Esophagus muscularis mucosa (tissue), 4 donors: ENCODE measurements around the gene BRCA2. TPM values are rescaled to one million over a fixed set of nuclear protein-coding genes. Genes with fewer than 3 reads are reported as not detected.
"Not testable (repeated sequence)": the region's sequence is repeated elsewhere in the genome, so short reads cannot be mapped to it uniquely, and the experiment has no call there.

Source experiments
- DNase-seq: peaks from one replicate; pipeline ENCODE4 v3.0.0-alpha.2; 2017; ENCODE audit errors: extremely low spot score
- H3K27ac ChIP-seq, 4 donors: fragments of 200-600 bp; sonication (generic); replicated peaks in 1 of 4; 1 replicate in 3 of 4; 2 replicates in 1 of 4; pipeline ENCODE4 v1.5.1; 2016 to 2019; ENCODE audit warnings: mild to moderate bottlenecking in 1 of 4
- H3K27me3 ChIP-seq, 4 donors: fragments of 200-600 bp; sonication (generic); one replicate each; pipeline versions ENCODE4 v1.5.1 to v1.6.0; 2016 to 2019
- H3K36me3 ChIP-seq, 4 donors: fragments of 200-600 bp; sonication (generic); one replicate each; pipeline ENCODE4 v1.5.1; 2016 to 2019
- H3K4me1 ChIP-seq, 4 donors: fragments of 200-600 bp; sonication (generic); one replicate each; pipeline ENCODE4 v1.5.1; 2016 to 2019
- H3K4me3 ChIP-seq, 4 donors: fragments of 200-600 bp; sonication (generic); 1 replicate in 2 of 4; 2 replicates in 2 of 4; pipeline ENCODE4 v1.5.1; 2016 to 2019; ENCODE audit warnings: mild to moderate bottlenecking in 4 of 4, moderate library complexity in 1 of 4
- H3K9me3 ChIP-seq, 4 donors: fragments of 200-600 bp; sonication (generic); 1 replicate in 3 of 4; 2 replicates in 1 of 4; pipeline ENCODE4 v1.5.1; 2016 to 2019
- CTCF ChIP-seq, 3 experiments: fragments of 200-600 bp in 2 of 3; fragments of 450-650 bp in 1 of 3; sonication (generic) in 2 of 3; IDR thresholded peaks; one replicate each; pipeline ENCODE4 v1.5.1; 2017 to 2019; ENCODE audit warnings: antibody characterized with exemption in 3 of 3, mild to moderate bottlenecking in 2 of 3, moderate library complexity in 1 of 3
- EP300 ChIP-seq: sonication (generic); formaldehyde crosslinking; IDR thresholded peaks from one replicate; pipeline ENCODE4 v1.6.1; 2017; ENCODE audit warnings: antibody characterized with exemption
- POLR2A ChIP-seq: fragments of 450-650 bp; IDR thresholded peaks from one replicate; pipeline ENCODE4 v1.6.1; 2017; ENCODE audit warnings: antibody characterized with exemption, moderate library complexity, mild to moderate bottlenecking, low read depth
- POLR2AphosphoS5 ChIP-seq, 2 donors: sonication (generic); formaldehyde crosslinking; IDR thresholded peaks; one replicate each; pipeline ENCODE4 v1.6.1; 2017; ENCODE audit warnings: antibody characterized with exemption in 2 of 2
- WGBS: methylation state at CpG from one replicate; pipeline ENCODE4 v1.1.5; 2018; 5-methylcytosine and 5-hydroxymethylcytosine counted together
- intact Hi-C: fragments of 100-400 bp; cut with DNase I; formaldehyde crosslinking; loops from one replicate; pipeline ENCODE4 v1.15.1; 2023
- total RNA-seq, 4 donors: library from RNA; depleted of rRNA; stranded (reverse); fragments of >200 nt; gene quantifications; one replicate each; pipeline versions ENCODE4 v1.1.0 to v1.2.1, GENCODE V29; 2016

Gene BRCA2
- total RNA-seq, 4 donors from 2014 or later, result 0.32 to 0.83 (median 0.38) TPM

- no peaks in the 10 kb centered on the region for H3K36me3 ChIP-seq
- no peaks in the 10 kb centered on the region for H3K9me3 ChIP-seq
- 100% methylated on average over 1 of the region's 1 CpG for WGBS
- H3K27me3 ChIP-seq, result no peaks in the 10 kb centered on the region
- H3K4me3 ChIP-seq, result no peak overlapping the region
- no peak for TF ChIP-seq EP300
- TF ChIP-seq CTCF (IDR thresholded peaks at IDR 0.05), result no peak
- TF ChIP-seq POLR2A, result no peak
- no peak for TF ChIP-seq POLR2AphosphoS5 (IDR thresholded peaks at IDR 0.05)
- H3K27ac ChIP-seq, result no peak overlapping the region
- intact Hi-C loops, result no loop called here
- no peaks in the 10 kb centered on the region for H3K4me1 ChIP-seq
- DNase-seq, result no peak
Measured at GRCh38 chr13:32347651-32348050, 32.3 kb downstream of the BRCA2 start.

GRCh38 chr13:32350839-32351441 is 35.6 kb downstream of the BRCA2 start:
- DNase-seq, H3K9me3 ChIP-seq, H3K36me3 ChIP-seq, H3K4me3 ChIP-seq, H3K4me1 ChIP-seq, H3K27me3 ChIP-seq, intact Hi-C loops, H3K27ac ChIP-seq: not testable (repeated sequence)
- 98% methylated on average over 13 of the region's 15 CpGs for WGBS

GRCh38 chr13:32354040-32354439 is 38.7 kb downstream of the BRCA2 start:
- TF ChIP-seq CTCF (IDR thresholded peaks at IDR 0.05) (no peak), POLR2AphosphoS5 (IDR thresholded peaks at IDR 0.05) (no peak)
- H3K27ac ChIP-seq, result no peak overlapping the region
- DNase-seq, result no peak
- 95% methylated on average over 1 of the region's 1 CpG for WGBS
- no peaks in the 10 kb centered on the region for H3K27me3 ChIP-seq
- H3K9me3 ChIP-seq, result no peaks in the 10 kb centered on the region
- H3K4me1 ChIP-seq, result no peaks in the 10 kb centered on the region
- intact Hi-C loops, result no loop called here
- no peak overlapping the region for H3K4me3 ChIP-seq
- no peaks in the 10 kb centered on the region for H3K36me3 ChIP-seq

- H3K9me3 ChIP-seq, H3K36me3 ChIP-seq, H3K4me3 ChIP-seq, H3K27ac ChIP-seq, H3K27me3 ChIP-seq, intact Hi-C loops, H3K4me1 ChIP-seq, DNase-seq: not testable (repeated sequence)
- WGBS, result 96% methylated on average over 8 of the region's 8 CpGs
Measured at GRCh38 chr13:32355935-32356334, 40.6 kb downstream of the BRCA2 start.

- Histone ChIP-seq H3K4me3 (no peak overlapping the region), H3K27ac (no peak overlapping the region), H3K4me1 (no peaks in the 10 kb centered on the region), H3K9me3 (no peaks in the 10 kb centered on the region), H3K27me3 (no peaks in the 10 kb centered on the region), H3K36me3 (no peaks in the 10 kb centered on the region)
- TF ChIP-seq CTCF (IDR thresholded peaks at IDR 0.05), result no peak
- no peak for TF ChIP-seq POLR2AphosphoS5 (IDR thresholded peaks at IDR 0.05)
- TF ChIP-seq POLR2A, result no peak
- no peak for TF ChIP-seq EP300
- DNase-seq, result no peak
- 74% methylated on average over 2 of the region's 2 CpGs for WGBS
- intact Hi-C loops, result no loop called here
Measured at GRCh38 chr13:32362574-32362973, 47.3 kb downstream of the BRCA2 start.

GRCh38 chr13:32370805-32371204 is 55.5 kb downstream of the BRCA2 start:
- no peaks in the 10 kb centered on the region for H3K4me1 ChIP-seq
- intact Hi-C loops, result no loop called here
- H3K4me3 ChIP-seq, result no peak overlapping the region
- H3K27ac ChIP-seq, result no peak overlapping the region
- WGBS, result 98% methylated on average over 2 of the region's 2 CpGs
- DNase-seq, result no peak
- TF ChIP-seq POLR2AphosphoS5 (IDR thresholded peaks at IDR 0.05) (no peak), POLR2A (no peak), CTCF (IDR thresholded peaks at IDR 0.05) (no peak), EP300 (no peak)
- H3K36me3 ChIP-seq, result no peaks in the 10 kb centered on the region
- no peaks in the 10 kb centered on the region for H3K9me3 ChIP-seq
- no peaks in the 10 kb centered on the region for H3K27me3 ChIP-seq
